ENCODE results near the gene IGLON5. TPM values are rescaled to one million over a fixed set of nuclear protein-coding genes. Genes with fewer than 3 reads are reported as not detected.

IGLON5 gene
- total and polyA plus RNA-seq, 8 donors, result 1.0 to 4.1 (median 2.3) TPM; not detected in 2

DNA sequence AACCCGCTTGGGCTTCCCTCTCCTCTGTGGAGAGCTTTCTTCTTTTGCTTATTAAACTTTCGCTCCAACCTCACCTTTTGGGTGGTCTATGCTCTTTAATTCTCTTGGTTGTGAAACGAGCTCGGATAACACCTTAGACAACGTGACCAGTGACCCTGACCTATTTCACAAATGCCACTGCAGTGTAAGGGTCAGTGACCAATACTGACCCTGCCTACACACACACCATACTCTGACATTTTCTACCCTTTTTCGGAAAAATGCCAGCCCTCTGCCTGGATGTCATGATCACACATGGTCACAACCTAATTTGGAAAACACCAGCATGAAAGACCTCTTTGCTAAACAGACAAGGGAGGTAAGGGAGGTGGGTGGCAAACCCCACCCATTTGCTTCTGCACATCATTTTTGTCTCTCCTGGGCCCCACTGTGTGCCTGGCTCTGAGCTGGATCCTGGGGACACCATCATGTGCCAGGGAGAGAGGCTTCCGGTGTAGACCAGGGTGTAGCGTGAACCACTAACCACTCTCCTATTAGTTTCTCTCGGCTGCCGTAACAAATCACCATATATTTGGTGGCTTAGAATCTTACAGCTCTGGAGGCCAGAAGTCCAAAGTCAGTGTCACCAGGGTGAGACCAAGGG, 44.8 kb downstream of the IGLON5 start:
- H3K9me3 ChIP-seq, result no peaks in the 10 kb centered on the region
- ATAC-seq, result no peak
- no peak overlapping the region for H3K4me3 ChIP-seq
- intact Hi-C loops (cut with DNase I), result no loop called here
- no peak for DNase-seq
- H3K4me1 ChIP-seq, result no peaks in the 10 kb centered on the region
- H3K27me3 ChIP-seq, result no peaks in the 10 kb centered on the region
- peaks cover 0 to 18% of the 10 kb centered on the region in 2 donors for H3K36me3 ChIP-seq
- TF ChIP-seq, protein P1, sequence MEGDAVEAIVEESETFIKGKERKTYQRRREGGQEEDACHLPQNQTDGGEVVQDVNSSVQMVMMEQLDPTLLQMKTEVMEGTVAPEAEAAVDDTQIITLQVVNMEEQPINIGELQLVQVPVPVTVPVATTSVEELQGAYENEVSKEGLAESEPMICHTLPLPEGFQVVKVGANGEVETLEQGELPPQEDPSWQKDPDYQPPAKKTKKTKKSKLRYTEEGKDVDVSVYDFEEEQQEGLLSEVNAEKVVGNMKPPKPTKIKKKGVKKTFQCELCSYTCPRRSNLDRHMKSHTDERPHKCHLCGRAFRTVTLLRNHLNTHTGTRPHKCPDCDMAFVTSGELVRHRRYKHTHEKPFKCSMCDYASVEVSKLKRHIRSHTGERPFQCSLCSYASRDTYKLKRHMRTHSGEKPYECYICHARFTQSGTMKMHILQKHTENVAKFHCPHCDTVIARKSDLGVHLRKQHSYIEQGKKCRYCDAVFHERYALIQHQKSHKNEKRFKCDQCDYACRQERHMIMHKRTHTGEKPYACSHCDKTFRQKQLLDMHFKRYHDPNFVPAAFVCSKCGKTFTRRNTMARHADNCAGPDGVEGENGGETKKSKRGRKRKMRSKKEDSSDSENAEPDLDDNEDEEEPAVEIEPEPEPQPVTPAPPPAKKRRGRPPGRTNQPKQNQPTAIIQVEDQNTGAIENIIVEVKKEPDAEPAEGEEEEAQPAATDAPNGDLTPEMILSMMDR (IDR thresholded peaks at IDR 0.05), result no peak
- no peak overlapping the region for H3K27ac ChIP-seq

DNA sequence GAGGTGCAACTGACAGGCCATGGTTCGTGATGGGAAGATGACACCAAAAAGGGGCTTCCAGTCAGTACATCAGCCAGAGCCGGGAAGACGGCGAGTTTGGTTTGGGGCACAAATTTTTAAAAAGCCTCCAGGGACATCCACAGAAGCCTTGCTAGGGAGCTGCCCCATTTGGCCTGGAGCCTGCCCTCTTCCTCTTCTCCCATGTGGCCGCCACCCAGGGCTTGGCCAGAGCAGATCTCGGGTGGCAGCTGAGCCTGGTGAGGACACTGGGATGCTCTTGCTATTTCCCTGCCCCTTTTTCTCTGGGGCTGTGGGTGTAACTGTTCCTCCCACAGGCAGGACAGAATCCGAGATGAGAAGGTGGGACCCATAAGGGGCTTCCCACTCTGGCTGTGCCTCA, 46.5 kb downstream of the IGLON5 start:
- Histone ChIP-seq H3K27ac (no peak overlapping the region), H3K36me3 (peaks cover 0 to 2% of the 10 kb centered on the region in 2 donors), H3K4me3 (no peak overlapping the region), H3K27me3 (no peaks in the 10 kb centered on the region), H3K4me1 (peaks cover 0 to 8% of the 10 kb centered on the region in 2 donors), H3K9me3 (no peaks in the 10 kb centered on the region)
- DNase-seq (no peak), ATAC-seq (no peak)
- intact Hi-C loops (cut with DNase I), result no loop called here
- TF ChIP-seq, protein P1 (IDR thresholded peaks at IDR 0.05), result no peak

DNA sequence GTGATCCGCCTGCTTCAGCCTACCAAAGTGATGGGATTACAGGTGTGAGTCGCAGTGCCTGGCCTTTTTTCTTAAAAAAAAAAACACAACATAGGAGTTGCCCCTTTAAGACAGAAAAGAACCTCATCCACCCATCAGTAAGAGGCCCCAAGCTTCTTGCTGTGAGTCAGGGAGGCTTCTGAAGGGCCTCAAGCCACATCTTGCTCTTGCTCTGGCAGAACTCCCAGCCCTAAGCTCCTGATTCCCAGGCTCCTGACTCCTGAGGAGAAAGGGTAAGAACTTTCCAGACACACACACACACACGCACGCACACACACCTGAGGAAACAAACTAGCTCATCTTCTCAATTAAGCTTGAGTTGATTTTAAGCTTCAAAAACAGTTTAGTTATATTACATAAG, 47.9 kb downstream of the IGLON5 start:
- Histone ChIP-seq H3K36me3 (no peaks in the 10 kb centered on the region), H3K9me3 (no peaks in the 10 kb centered on the region), H3K27me3 (no peaks in the 10 kb centered on the region), H3K4me3 (no peak overlapping the region), H3K4me1 (peaks cover 0 to 20% of the 10 kb centered on the region in 2 donors), H3K27ac (no peak overlapping the region)
- ATAC-seq (peak; percentile 44), DNase-seq (peak in 1 of 4 donors; percentile 57)
- TF ChIP-seq, protein P1 (IDR thresholded peaks at IDR 0.05), result no peak
- intact Hi-C loops (cut with DNase I), result no loop called here

DNA sequence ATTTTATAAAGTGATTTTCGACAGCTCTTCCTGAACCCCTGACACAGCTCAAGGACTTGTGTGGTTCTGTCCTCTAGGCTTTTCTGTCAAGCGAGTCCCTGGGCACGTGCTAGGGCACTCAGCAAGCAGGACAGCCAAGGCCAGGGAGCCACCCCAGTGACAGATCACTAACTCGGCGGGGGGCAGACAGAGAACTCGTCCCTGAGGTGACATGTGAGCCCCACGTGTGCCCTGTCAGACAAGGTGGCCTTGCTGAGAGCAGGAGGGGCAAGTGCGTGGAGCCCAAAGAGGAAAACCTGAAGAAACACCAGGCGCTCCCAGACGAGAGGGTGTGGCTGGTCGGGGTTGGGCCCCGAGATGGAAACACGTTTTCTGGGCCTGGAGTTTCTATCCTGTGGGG, 49.8 kb downstream of the IGLON5 start:
- DNase-seq, result no peak

More for the DNA sequence above, 49.8 kb downstream of the IGLON5 start:
- TF ChIP-seq, protein P1 (IDR thresholded peaks at IDR 0.05), result no peak
- no peaks in the 10 kb centered on the region for H3K36me3 ChIP-seq
- H3K4me1 ChIP-seq, result peaks cover 0 to 36% of the 10 kb centered on the region in 2 donors
- no peak overlapping the region for H3K4me3 ChIP-seq
- no peak overlapping the region for H3K27ac ChIP-seq
- intact Hi-C loops (cut with DNase I), result no loop called here
- H3K27me3 ChIP-seq, result no peaks in the 10 kb centered on the region
- no peak for ATAC-seq
- H3K9me3 ChIP-seq, result no peaks in the 10 kb centered on the region

All from left lung (tissue), 10 donors.